Sigmoid colon (tissue), 7 donors: ENCODE measurements around the gene TRMT61B. TPM values are rescaled to one million over a fixed set of nuclear protein-coding genes. Genes with fewer than 3 reads are reported as not detected.

Source experiments
- DNase-seq: peaks from one replicate; pipeline ENCODE4 v3.0.0-alpha.2; 2019
- H3K27ac ChIP-seq, 4 donors: fragments of 200-600 bp; sonication (generic); one replicate each; pipeline ENCODE4 v1.5.1; 2016 to 2019; ENCODE audit warnings: mild to moderate bottlenecking in 1 of 4
- H3K27me3 ChIP-seq, 3 donors: fragments of 200-600 bp; sonication (generic); one replicate each; pipeline ENCODE4 v1.5.1; 2019; ENCODE audit warnings: mild to moderate bottlenecking in 1 of 3
- H3K36me3 ChIP-seq, 4 donors: fragments of 200-600 bp; sonication (generic); one replicate each; pipeline ENCODE4 v1.5.1; 2016 to 2019
- H3K4me1 ChIP-seq, 4 donors: fragments of 200-600 bp; sonication (generic); one replicate each; pipeline ENCODE4 v1.5.1; 2017 to 2019
- H3K4me3 ChIP-seq, 4 donors: fragments of 200-600 bp; sonication (generic); one replicate each; pipeline ENCODE4 v1.5.1; 2017 to 2019; ENCODE audit warnings: mild to moderate bottlenecking in 2 of 4, moderate library complexity in 1 of 4
- H3K9me3 ChIP-seq, 4 donors: fragments of 200-600 bp in 3 of 4; sonication (generic) in 3 of 4; one replicate each; pipeline versions ENCODE4 v1.5.1 to v1.6.1; 2013 to 2019
- CTCF ChIP-seq, 4 experiments: fragments of 450-650 bp in 3 of 4; fragments of 200-600 bp in 1 of 4; IDR thresholded peaks; one replicate each; pipeline ENCODE4 v1.5.1; 2016 to 2019; ENCODE audit warnings: antibody characterized with exemption in 4 of 4, mild to moderate bottlenecking in 3 of 4, moderate library complexity in 2 of 4
- EP300 ChIP-seq, 4 donors: sonication (generic); formaldehyde crosslinking; IDR thresholded peaks; one replicate each; pipeline ENCODE4 v1.6.1; 2017; ENCODE audit warnings: antibody characterized with exemption in 4 of 4
- POLR2A ChIP-seq, 2 donors: fragments of 450-650 bp; IDR thresholded peaks; one replicate each; pipeline ENCODE4 v1.6.1; 2016; ENCODE audit warnings: antibody characterized with exemption in 2 of 2, mild to moderate bottlenecking in 2 of 2, moderate library complexity in 2 of 2
- POLR2AphosphoS5 ChIP-seq, 4 donors: sonication (generic); formaldehyde crosslinking; IDR thresholded peaks; one replicate each; pipeline ENCODE4 v1.6.1; 2017; ENCODE audit warnings: antibody characterized with exemption in 4 of 4
- WGBS, 2 donors: extraction: QIAGEN DNeasy Blood & Tissue Kit; methylation state at CpG; one replicate each; pipeline ENCODE4 v1.1.7; 2013; 5-methylcytosine and 5-hydroxymethylcytosine counted together
- intact Hi-C: fragments of 100-400 bp; cut with DNase I; formaldehyde crosslinking; loops from one replicate; pipeline ENCODE4 v1.15.1; 2023
- polyA plus RNA-seq, 3 donors: library from polyadenylated mRNA; stranded (reverse); fragments of 200-250 nt; gene quantifications; one replicate each; pipeline ENCODE4 v1.2.3, GENCODE V29; 2013
- total RNA-seq, 4 donors: library from RNA; depleted of rRNA; stranded (reverse); fragments of >200 nt; gene quantifications; one replicate each; pipeline ENCODE4 v1.1.0, GENCODE V29; 2016
- donor health status: healthy with polysubstance abuse.
- donor health status: Bipolar disorder and iron deficiency.
- donor health status: healthy.

The TRMT61B gene
- total and polyA plus RNA-seq, 7 donors: 8.6 to 16.8 (median 11.4) TPM

- Histone ChIP-seq H3K36me3 (no peaks in the 10 kb centered on the region), H3K27ac (no peak overlapping the region), H3K4me1 (no peaks in the 10 kb centered on the region), H3K4me3 (no peak overlapping the region), H3K27me3 (no peaks in the 10 kb centered on the region), H3K9me3 (no peaks in the 10 kb centered on the region)
- 95 to 96% methylated on average over 2 of the region's 2 CpGs for WGBS, 2 donors
- TF ChIP-seq CTCF (IDR thresholded peaks at IDR 0.05): no peak
- TF ChIP-seq EP300 (IDR thresholded peaks at IDR 0.05): no peak
- no peak for TF ChIP-seq POLR2A (IDR thresholded peaks at IDR 0.05)
- TF ChIP-seq POLR2AphosphoS5 (IDR thresholded peaks at IDR 0.05): no peak
- intact Hi-C loops: no loop called here
- DNase-seq: no peak
These were observed 31.1 kb downstream of the TRMT61B start for GRCh38 chr2:28838971-28839370.

GRCh38 chr2:28835781-28836180, 34.3 kb downstream of the TRMT61B start:
- Histone ChIP-seq H3K9me3 (no peaks in the 10 kb centered on the region), H3K27me3 (no peaks in the 10 kb centered on the region), H3K27ac (no peak overlapping the region), H3K4me3 (no peak overlapping the region), H3K36me3 (no peaks in the 10 kb centered on the region), H3K4me1 (no peaks in the 10 kb centered on the region)
- intact Hi-C loops: no loop called here
- WGBS, 2 donors: 77 to 84% methylated on average over 2 of the region's 2 CpGs
- no peak for TF ChIP-seq POLR2A (IDR thresholded peaks at IDR 0.05)
- no peak for TF ChIP-seq CTCF (IDR thresholded peaks at IDR 0.05)
- TF ChIP-seq EP300 (IDR thresholded peaks at IDR 0.05): no peak
- no peak for TF ChIP-seq POLR2AphosphoS5 (IDR thresholded peaks at IDR 0.05)
- no peak for DNase-seq

GRCh38 chr2:28833740-28834470, 36.2 kb downstream of the TRMT61B start:
- Histone ChIP-seq H3K27ac (no peak overlapping the region), H3K4me1 (no peaks in the 10 kb centered on the region), H3K27me3 (no peaks in the 10 kb centered on the region), H3K4me3 (no peak overlapping the region), H3K9me3 (no peaks in the 10 kb centered on the region), H3K36me3 (no peaks in the 10 kb centered on the region)
- TF ChIP-seq EP300 (IDR thresholded peaks at IDR 0.05): no peak
- TF ChIP-seq POLR2A (IDR thresholded peaks at IDR 0.05): no peak
- TF ChIP-seq POLR2AphosphoS5 (IDR thresholded peaks at IDR 0.05): no peak
- TF ChIP-seq CTCF (IDR thresholded peaks at IDR 0.05): no peak
- no peak for DNase-seq
- WGBS, 2 donors: 85 to 86% methylated on average over 2 of the region's 2 CpGs
- intact Hi-C loops: no loop called here

GRCh38 chr2:28828382-28828781, 41.7 kb downstream of the TRMT61B start:
- intact Hi-C loops: loop anchor here (10.0 kb wide), 1 partner anchor 1246 kb away; no protein-coding TSS in a partner anchor
- H3K4me3 ChIP-seq: no peak overlapping the region
- no peak for DNase-seq
- WGBS, 2 donors: 87% methylated on average over 2 of the region's 2 CpGs
- H3K36me3 ChIP-seq: no peaks in the 10 kb centered on the region
- H3K27me3 ChIP-seq: no peaks in the 10 kb centered on the region
- TF ChIP-seq POLR2AphosphoS5 (IDR thresholded peaks at IDR 0.05) (no peak), POLR2A (IDR thresholded peaks at IDR 0.05) (no peak), EP300 (IDR thresholded peaks at IDR 0.05) (no peak), CTCF (IDR thresholded peaks at IDR 0.05) (no peak)
- no peaks in the 10 kb centered on the region for H3K4me1 ChIP-seq
- no peak overlapping the region for H3K27ac ChIP-seq
- H3K9me3 ChIP-seq: no peaks in the 10 kb centered on the region

GRCh38 chr2:28824870-28825269, 45.2 kb downstream of the TRMT61B start:
- no peak for TF ChIP-seq POLR2AphosphoS5 (IDR thresholded peaks at IDR 0.05)
- no peak for TF ChIP-seq CTCF (IDR thresholded peaks at IDR 0.05)
- no peak for TF ChIP-seq EP300 (IDR thresholded peaks at IDR 0.05)
- no peak for TF ChIP-seq POLR2A (IDR thresholded peaks at IDR 0.05)
- Histone ChIP-seq H3K4me3 (no peak overlapping the region), H3K9me3 (no peaks in the 10 kb centered on the region), H3K36me3 (no peaks in the 10 kb centered on the region), H3K27ac (no peak overlapping the region), H3K4me1 (no peaks in the 10 kb centered on the region), H3K27me3 (no peaks in the 10 kb centered on the region)
- intact Hi-C loops: loop anchor here (10.0 kb wide), 1 partner anchor 1250 kb away; no protein-coding TSS in a partner anchor
- DNase-seq: no peak
